Spleen (tissue), 7 donors: ENCODE measurements around the gene KIT.

ENCODE experiments used
- POLR2A ChIP-seq, 3 donors: fragments of 450-650 bp; IDR thresholded peaks; one replicate each; pipeline ENCODE4 v1.5.1; 2017; ENCODE audit warnings: antibody characterized with exemption in 3 of 3, mild to moderate bottlenecking in 1 of 3
- TF ChIP-seq, protein P1 (sequence below), 11 experiments: fragments of 200-600 bp in 7 of 11; fragments of 450-650 bp in 4 of 11; sonication (generic) in 4 of 11; IDR thresholded peaks in 8 of 11; conservative IDR thresholded peaks in 3 of 11; 1 replicate in 7 of 11; 2 replicates in 4 of 11; pipeline versions ENCODE4 v1.4.0 to v1.8.0; 2016 to 2021; ENCODE audit warnings: antibody characterized with exemption in 11 of 11, inconsistent platforms in 4 of 11, mild to moderate bottlenecking in 1 of 11
- donor health status: DM: no; HTN: no; CAD: no; lungs with moderate emphysema.
- donor health status: DM: no; HTN: no; CAD: no.
- donor health status: DM: no; HTN: no; CAD: no.

DNA sequence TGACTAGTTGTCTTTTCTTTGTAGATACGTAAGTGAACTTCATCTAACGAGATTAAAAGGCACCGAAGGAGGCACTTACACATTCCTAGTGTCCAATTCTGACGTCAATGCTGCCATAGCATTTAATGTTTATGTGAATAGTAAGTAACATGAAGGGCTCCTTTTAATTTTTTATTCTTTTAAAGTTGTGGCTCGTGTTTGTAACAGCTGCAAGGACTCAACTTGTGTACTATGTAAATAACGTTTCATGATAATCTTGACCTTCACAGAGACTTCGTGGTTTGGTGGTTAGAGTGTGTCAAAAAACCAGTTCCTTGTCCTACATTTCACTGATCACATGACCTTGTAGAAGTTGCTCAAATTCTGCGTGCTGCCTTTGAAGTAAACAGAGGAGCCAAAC is 51.6 kb downstream of the KIT start:
- TF ChIP-seq, protein P1, sequence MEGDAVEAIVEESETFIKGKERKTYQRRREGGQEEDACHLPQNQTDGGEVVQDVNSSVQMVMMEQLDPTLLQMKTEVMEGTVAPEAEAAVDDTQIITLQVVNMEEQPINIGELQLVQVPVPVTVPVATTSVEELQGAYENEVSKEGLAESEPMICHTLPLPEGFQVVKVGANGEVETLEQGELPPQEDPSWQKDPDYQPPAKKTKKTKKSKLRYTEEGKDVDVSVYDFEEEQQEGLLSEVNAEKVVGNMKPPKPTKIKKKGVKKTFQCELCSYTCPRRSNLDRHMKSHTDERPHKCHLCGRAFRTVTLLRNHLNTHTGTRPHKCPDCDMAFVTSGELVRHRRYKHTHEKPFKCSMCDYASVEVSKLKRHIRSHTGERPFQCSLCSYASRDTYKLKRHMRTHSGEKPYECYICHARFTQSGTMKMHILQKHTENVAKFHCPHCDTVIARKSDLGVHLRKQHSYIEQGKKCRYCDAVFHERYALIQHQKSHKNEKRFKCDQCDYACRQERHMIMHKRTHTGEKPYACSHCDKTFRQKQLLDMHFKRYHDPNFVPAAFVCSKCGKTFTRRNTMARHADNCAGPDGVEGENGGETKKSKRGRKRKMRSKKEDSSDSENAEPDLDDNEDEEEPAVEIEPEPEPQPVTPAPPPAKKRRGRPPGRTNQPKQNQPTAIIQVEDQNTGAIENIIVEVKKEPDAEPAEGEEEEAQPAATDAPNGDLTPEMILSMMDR (IDR thresholded peaks at IDR 0.05 in 8 of 11, conservative IDR thresholded peaks at IDR 0.05 in 3 of 11), result no peak
- no peak for TF ChIP-seq POLR2A (IDR thresholded peaks at IDR 0.05)
